ENCODE data around the gene CFAP43. TPM values are rescaled to one million over a fixed set of nuclear protein-coding genes. Genes with fewer than 3 reads are reported as not detected.

Gene CFAP43
- total RNA-seq, 1 experiment from 2014 or later: 0.44 TPM

DNA sequence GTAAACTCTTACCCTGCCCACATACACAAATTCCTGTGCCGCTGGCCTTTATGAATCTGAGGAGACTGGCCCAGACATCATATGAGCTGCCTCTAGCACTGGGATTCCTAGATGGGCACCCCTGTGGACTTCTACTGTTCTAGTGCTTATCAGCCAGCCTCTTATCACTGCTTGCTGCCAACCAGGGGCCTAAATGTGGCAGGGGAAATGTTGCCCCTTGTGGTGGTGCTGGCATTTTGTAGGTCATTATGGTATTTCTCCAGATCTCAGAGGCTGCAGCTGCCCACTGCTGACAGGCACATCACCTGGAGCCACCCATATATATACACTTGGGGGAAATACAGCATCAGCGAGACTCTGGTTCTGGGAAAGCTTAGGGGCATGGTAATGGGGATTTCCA, 104.8 kb downstream of the CFAP43 start:
- TF ChIP-seq, protein P1, sequence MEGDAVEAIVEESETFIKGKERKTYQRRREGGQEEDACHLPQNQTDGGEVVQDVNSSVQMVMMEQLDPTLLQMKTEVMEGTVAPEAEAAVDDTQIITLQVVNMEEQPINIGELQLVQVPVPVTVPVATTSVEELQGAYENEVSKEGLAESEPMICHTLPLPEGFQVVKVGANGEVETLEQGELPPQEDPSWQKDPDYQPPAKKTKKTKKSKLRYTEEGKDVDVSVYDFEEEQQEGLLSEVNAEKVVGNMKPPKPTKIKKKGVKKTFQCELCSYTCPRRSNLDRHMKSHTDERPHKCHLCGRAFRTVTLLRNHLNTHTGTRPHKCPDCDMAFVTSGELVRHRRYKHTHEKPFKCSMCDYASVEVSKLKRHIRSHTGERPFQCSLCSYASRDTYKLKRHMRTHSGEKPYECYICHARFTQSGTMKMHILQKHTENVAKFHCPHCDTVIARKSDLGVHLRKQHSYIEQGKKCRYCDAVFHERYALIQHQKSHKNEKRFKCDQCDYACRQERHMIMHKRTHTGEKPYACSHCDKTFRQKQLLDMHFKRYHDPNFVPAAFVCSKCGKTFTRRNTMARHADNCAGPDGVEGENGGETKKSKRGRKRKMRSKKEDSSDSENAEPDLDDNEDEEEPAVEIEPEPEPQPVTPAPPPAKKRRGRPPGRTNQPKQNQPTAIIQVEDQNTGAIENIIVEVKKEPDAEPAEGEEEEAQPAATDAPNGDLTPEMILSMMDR (conservative IDR thresholded peaks at IDR 0.05; ENCODE audit: low read depth, low read length): peak; percentile 47; the same call in 1 of the 2 replicates
- TF ChIP-seq EZH2phosphoT487 (IDR thresholded peaks at IDR 0.05; ENCODE audit: borderline replicate concordance, low read length): no peak
- TF ChIP-seq EZH2 (IDR thresholded peaks at IDR 0.05; ENCODE audit: low read length, unreplicated experiment): no peak
- no TSS peak for BruUV-seq (replicated peaks)

DNA sequence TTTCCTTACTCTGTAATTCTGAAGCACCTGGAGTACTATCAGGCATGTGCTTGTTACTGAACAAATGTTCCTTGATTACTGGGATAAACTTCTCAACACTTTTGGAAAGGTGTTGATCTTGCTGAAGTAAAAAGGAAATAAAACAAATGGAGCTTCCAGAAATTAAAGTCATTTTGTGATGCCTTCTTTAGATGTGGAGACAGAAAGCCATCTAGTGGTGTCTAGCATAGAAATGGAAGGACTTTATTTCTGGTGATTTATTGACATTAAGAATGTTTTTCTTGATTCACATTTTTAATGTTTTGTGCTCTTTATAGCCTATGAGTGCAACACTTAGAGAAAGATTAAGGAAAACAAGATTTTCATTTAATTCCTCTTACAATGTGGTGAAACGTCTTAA, 108.8 kb downstream of the CFAP43 start:
- CTCF ChIA-PET: interaction anchor here (0.9 to 1.4 kb wide), 2 partner anchors 74 to 77 kb away, joined by 6 to 8 read pairs; no protein-coding TSS in a partner anchor
- no peaks in the 10 kb centered on the region for H3K9me2 ChIP-seq (replicated peaks; ENCODE audit: low read length)
- H3K4me2 ChIP-seq (ENCODE audit: low read length): peak overlapping the region; percentile 98
- intact Hi-C loops (cut with micrococcal nuclease): loop anchor here (1.0 to 5.0 kb wide), 5 partner anchors 41 to 235 kb away; partner anchors contain the start of gene SLK
- no peak for ATAC-seq
- H4K20me1 ChIP-seq (ENCODE audit: low read length): no peaks in the 10 kb centered on the region
- peaks cover 36% of the 10 kb centered on the region for H3K4me1 ChIP-seq (ENCODE audit: insufficient read depth, low read length)
- TF ChIP-seq, protein P1 (conservative IDR thresholded peaks at IDR 0.05; ENCODE audit: low read depth, low read length): peak; percentile 68
- TF ChIP-seq EZH2phosphoT487 (IDR thresholded peaks at IDR 0.05; ENCODE audit: borderline replicate concordance, low read length): no peak
- POLR2A ChIA-PET (ENCODE audit: unreplicated experiment): interaction anchor here (0.6 kb wide), 1 partner anchor 235 kb away, joined by 4 read pairs; no protein-coding TSS in a partner anchor
- BruUV-seq (replicated peaks): no TSS peak
- peaks cover 8% of the 10 kb centered on the region; the same call in 1 of the 2 replicates for H3K79me2 ChIP-seq (ENCODE audit: low read length)
- peak overlapping the region; percentile 95; the same call in 1 of the 2 replicates for H3K9ac ChIP-seq (ENCODE audit: low read length)
- peaks cover 3% of the 10 kb centered on the region for H3F3A ChIP-seq (ENCODE audit: low read length, unreplicated experiment)
- H3K27ac ChIP-seq (ENCODE audit: low read length): no peak overlapping the region
- no peak overlapping the region for H2AFZ ChIP-seq (ENCODE audit: low read length)
- H3K27me3 ChIP-seq (ENCODE audit: low read length): no peaks in the 10 kb centered on the region
- H3K9me3 ChIP-seq (ENCODE audit: low read length): no peaks in the 10 kb centered on the region
- H3K4me3 ChIP-seq (ENCODE audit: low read length): peak overlapping the region; percentile 91
- DNase-seq: peak; percentile 45
- H3K36me3 ChIP-seq (ENCODE audit: low read depth, low read length): no peaks in the 10 kb centered on the region

More for the DNA sequence above, 104.8 kb downstream of the CFAP43 start:
- Histone ChIP-seq H3K79me2 (ENCODE audit: low read length) (peaks cover 6% of the 10 kb centered on the region; the same call in 1 of the 2 replicates), H4K20me1 (ENCODE audit: low read length) (no peaks in the 10 kb centered on the region), H3K9me3 (ENCODE audit: low read length) (no peaks in the 10 kb centered on the region), H3K4me1 (ENCODE audit: insufficient read depth, low read length) (peaks cover 15% of the 10 kb centered on the region), H3K4me2 (ENCODE audit: low read length) (no peak overlapping the region), H3K27me3 (ENCODE audit: low read length) (no peaks in the 10 kb centered on the region), H3K4me3 (ENCODE audit: low read length) (no peak overlapping the region), H3K9ac (ENCODE audit: low read length) (no peak overlapping the region), H3F3A (ENCODE audit: low read length, unreplicated experiment) (no peaks in the 10 kb centered on the region), H3K27ac (ENCODE audit: low read length) (no peak overlapping the region), H3K9me2 (replicated peaks; ENCODE audit: low read length) (no peaks in the 10 kb centered on the region), H3K36me3 (ENCODE audit: low read depth, low read length) (no peaks in the 10 kb centered on the region), H2AFZ (ENCODE audit: low read length) (no peak overlapping the region)
- intact Hi-C loops (cut with micrococcal nuclease): no loop called here
- ChIA-PET POLR2A (ENCODE audit: unreplicated experiment) (interaction anchor here (0.6 kb wide), 1 partner anchor 11 kb away, joined by 5 read pairs; no protein-coding TSS in a partner anchor), CTCF (interaction anchor here (0.6 kb wide), 1 partner anchor 237 kb away, joined by 3 read pairs; no protein-coding TSS in a partner anchor)
- DNase-seq: no peak
- peak; percentile 35 for ATAC-seq

All from PC-3 (cell line).